Loucy (cell line): Measurements from ENCODE around the gene ZNF823.
"Not testable (repeated sequence)": the region's sequence is repeated elsewhere in the genome, so short reads cannot be mapped to it uniquely, and the experiment has no call there.

ENCODE experiments used
- H2AFZ ChIP-seq: fragments of 200-600 bp; sonication (generic); 2 replicates; pipeline ENCODE4 v1.6.0; 2016; ENCODE audit warnings: antibody characterized with exemption, mild to moderate bottlenecking, low read length, moderate library complexity
- H3F3A ChIP-seq: fragments of 200-600 bp; 2 replicates; pipeline ENCODE4 v1.6.0; 2016; ENCODE audit warnings: antibody characterized with exemption, low read depth, mild to moderate bottlenecking
- H3K27me3 ChIP-seq: fragments of 200-600 bp; sonication (generic); 2 replicates; pipeline ENCODE4 v1.6.1; 2014; ENCODE audit warnings: low read length, mild to moderate bottlenecking; ENCODE audit not compliant: insufficient read depth, poor library complexity, severe bottlenecking
- H3K36me3 ChIP-seq: fragments of 200-600 bp; sonication (generic); 2 replicates; pipeline ENCODE4 v1.6.1; 2016; ENCODE audit warnings: low read length; ENCODE audit not compliant: insufficient read depth
- H3K4me1 ChIP-seq: fragments of 200-600 bp; sonication (generic); 2 replicates; pipeline ENCODE4 v1.5.1; 2014; ENCODE audit warnings: low read length, mild to moderate bottlenecking; ENCODE audit not compliant: insufficient read depth, poor library complexity, severe bottlenecking
- H3K4me2 ChIP-seq: fragments of 200-600 bp; sonication (generic); 2 replicates; pipeline ENCODE4 v1.6.0; 2014; ENCODE audit warnings: antibody characterized with exemption, low read length, low read depth, mild to moderate bottlenecking; ENCODE audit not compliant: poor library complexity, severe bottlenecking
- H3K4me3 ChIP-seq: fragments of 200-600 bp; sonication (generic); 2 replicates; pipeline ENCODE4 v1.5.1; 2014; ENCODE audit warnings: low read length, mild to moderate bottlenecking, mixed read lengths; ENCODE audit not compliant: poor library complexity, severe bottlenecking
- H3K79me2 ChIP-seq: fragments of 200-600 bp; sonication (generic); 2 replicates; pipeline ENCODE4 v1.6.1; 2014; ENCODE audit warnings: low read length; ENCODE audit not compliant: insufficient read depth
- H3K9ac ChIP-seq: fragments of 200-600 bp; sonication (generic); 2 replicates; pipeline ENCODE4 v1.6.0; 2014; ENCODE audit warnings: mild to moderate bottlenecking, low read depth, low read length, moderate library complexity; ENCODE audit not compliant: poor library complexity, severe bottlenecking
- H3K9me2 ChIP-seq: fragments of 200-600 bp; sonication (generic); replicated peaks from 2 replicates; pipeline ENCODE4 v1.6.1; 2016; ENCODE audit warnings: low read depth, low read length, mixed read lengths
- H3K9me3 ChIP-seq: fragments of 200-600 bp; sonication (generic); 2 replicates; pipeline ENCODE4 v1.6.1; 2014; ENCODE audit warnings: mild to moderate bottlenecking, antibody characterized with exemption, low read length, low read depth; ENCODE audit not compliant: insufficient read depth
- H4K20me1 ChIP-seq: fragments of 200-600 bp; sonication (generic); 2 replicates; pipeline ENCODE4 v1.6.0; 2014; ENCODE audit warnings: antibody characterized with exemption, low read length, mild to moderate bottlenecking; ENCODE audit not compliant: insufficient read depth, poor library complexity, severe bottlenecking
- EZH2phosphoT487 ChIP-seq: fragments of 200-600 bp; IDR thresholded peaks from 2 replicates; pipeline ENCODE4 v1.6.1; 2018; ENCODE audit warnings: antibody characterized with exemption, mild to moderate bottlenecking, moderate library complexity, borderline replicate concordance
- TF ChIP-seq, protein P1 (sequence below): fragments of 200-600 bp; sonication (generic); conservative IDR thresholded peaks from 2 replicates; pipeline ENCODE4 v1.5.1; 2014; ENCODE audit warnings: mild to moderate bottlenecking, antibody characterized with exemption, low read length

The ZNF823 gene

DNA sequence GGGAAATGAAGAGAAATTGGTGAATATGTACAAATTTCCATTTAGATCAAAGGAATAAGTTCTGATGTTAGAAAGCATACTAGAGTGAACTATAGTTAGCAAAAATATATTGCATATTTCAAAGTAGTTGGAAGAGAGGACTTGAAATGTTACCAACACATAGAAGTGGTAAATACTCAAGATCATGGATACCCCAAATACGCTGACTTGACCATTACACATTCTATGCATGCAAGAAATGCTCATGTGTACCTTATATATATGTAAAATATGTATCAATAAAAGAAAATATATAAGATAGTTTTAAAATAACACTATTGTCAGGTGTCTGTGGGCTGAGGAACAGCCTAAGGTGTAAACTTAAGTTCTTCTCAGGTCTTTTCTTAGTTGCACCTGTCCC lies 45.0 kb upstream of the ZNF823 start:
- H3K9me3 ChIP-seq, result peaks cover 46% of the 10 kb centered on the region
- H3K9ac ChIP-seq, result no peak overlapping the region
- no peak overlapping the region for H3K4me2 ChIP-seq
- no peaks in the 10 kb centered on the region for H4K20me1 ChIP-seq
- no peaks in the 10 kb centered on the region for H3K9me2 ChIP-seq
- TF ChIP-seq, protein P1, sequence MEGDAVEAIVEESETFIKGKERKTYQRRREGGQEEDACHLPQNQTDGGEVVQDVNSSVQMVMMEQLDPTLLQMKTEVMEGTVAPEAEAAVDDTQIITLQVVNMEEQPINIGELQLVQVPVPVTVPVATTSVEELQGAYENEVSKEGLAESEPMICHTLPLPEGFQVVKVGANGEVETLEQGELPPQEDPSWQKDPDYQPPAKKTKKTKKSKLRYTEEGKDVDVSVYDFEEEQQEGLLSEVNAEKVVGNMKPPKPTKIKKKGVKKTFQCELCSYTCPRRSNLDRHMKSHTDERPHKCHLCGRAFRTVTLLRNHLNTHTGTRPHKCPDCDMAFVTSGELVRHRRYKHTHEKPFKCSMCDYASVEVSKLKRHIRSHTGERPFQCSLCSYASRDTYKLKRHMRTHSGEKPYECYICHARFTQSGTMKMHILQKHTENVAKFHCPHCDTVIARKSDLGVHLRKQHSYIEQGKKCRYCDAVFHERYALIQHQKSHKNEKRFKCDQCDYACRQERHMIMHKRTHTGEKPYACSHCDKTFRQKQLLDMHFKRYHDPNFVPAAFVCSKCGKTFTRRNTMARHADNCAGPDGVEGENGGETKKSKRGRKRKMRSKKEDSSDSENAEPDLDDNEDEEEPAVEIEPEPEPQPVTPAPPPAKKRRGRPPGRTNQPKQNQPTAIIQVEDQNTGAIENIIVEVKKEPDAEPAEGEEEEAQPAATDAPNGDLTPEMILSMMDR, result no peak
- no peak for TF ChIP-seq EZH2phosphoT487
- no peaks in the 10 kb centered on the region for H3K79me2 ChIP-seq
- no peak overlapping the region for H3K4me3 ChIP-seq
- peaks cover 31% of the 10 kb centered on the region for H3K36me3 ChIP-seq
- no peak overlapping the region for H2AFZ ChIP-seq
- no peaks in the 10 kb centered on the region for H3K4me1 ChIP-seq
- no peaks in the 10 kb centered on the region for H3F3A ChIP-seq
- peaks cover 8% of the 10 kb centered on the region for H3K27me3 ChIP-seq

DNA sequence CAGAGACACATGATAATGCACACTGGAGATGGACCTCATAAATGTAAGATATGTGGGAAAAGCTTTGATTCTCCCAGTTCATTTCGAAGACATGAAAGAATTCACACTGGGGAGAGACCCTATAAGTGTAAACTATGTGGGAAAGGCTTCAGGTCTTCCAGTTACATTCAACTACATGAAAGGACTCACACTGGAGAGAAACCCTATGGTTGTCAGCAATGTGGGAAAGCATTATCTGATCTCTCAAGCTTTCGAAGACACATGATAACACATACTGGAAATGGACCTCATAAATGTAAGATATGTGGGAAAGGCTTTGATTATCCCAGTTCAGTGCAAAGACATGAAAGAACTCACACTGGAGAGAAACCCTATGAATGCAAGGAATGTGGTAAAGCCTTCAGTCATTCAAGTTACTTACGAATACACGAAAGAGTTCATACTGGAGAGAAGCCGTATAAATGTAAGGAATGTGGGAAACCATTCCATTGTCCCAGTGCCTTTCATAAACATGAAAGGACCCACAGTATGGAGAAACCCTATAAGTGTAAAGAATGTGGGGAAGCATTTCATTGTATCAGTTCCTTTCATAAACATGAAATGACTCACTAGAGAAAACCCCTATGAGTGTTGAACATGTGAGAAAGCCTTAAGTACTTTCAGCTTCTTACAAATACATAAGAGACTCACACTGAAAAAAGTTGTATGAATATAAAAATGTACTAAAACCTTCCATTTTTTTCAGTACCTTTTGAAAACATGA lies 42.7 kb upstream of the ZNF823 start:
- H3F3A ChIP-seq, result no peaks in the 10 kb centered on the region
- no peaks in the 10 kb centered on the region for H3K79me2 ChIP-seq
- peaks cover 8% of the 10 kb centered on the region for H3K27me3 ChIP-seq
- no peak overlapping the region for H2AFZ ChIP-seq
- no peak overlapping the region for H3K4me3 ChIP-seq
- H3K4me2 ChIP-seq, result no peak overlapping the region
- H3K9me2 ChIP-seq, result no peaks in the 10 kb centered on the region
- peaks cover 50% of the 10 kb centered on the region for H3K9me3 ChIP-seq
- no peaks in the 10 kb centered on the region for H4K20me1 ChIP-seq
- no peaks in the 10 kb centered on the region for H3K4me1 ChIP-seq
- H3K36me3 ChIP-seq, result peaks cover 48% of the 10 kb centered on the region
- H3K9ac ChIP-seq, result no peak overlapping the region
- TF ChIP-seq, protein P1, result no peak
- TF ChIP-seq EZH2phosphoT487, result no peak

DNA sequence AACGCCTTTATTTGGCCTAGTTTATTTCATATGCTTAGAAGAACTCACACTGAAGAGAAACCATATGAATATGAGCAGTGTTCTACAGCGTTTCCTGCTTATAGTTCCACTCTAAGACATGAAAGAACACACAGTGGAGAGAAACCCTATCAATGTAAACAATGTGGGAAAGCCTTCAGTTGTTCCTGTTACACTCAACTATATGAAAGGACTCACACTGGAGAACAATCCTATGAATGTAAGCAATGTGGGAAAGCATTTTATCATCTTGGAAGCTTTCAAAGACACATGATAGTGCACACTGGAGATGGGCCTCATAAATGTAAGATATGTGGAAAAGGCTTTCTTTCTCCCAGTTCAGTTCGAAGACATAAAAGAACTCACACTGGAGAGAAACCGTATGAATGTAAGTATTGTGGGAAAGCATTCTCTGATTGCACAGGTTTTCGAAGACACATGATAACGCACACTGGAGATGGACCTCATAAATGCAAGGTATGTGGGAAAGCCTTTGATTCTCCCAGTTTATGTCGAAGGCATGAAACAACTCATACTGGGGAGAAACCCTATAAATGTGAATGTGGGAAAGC lies 41.8 kb upstream of the ZNF823 start:
- Histone ChIP-seq H3K4me2 (no peak overlapping the region), H3K4me3 (no peak overlapping the region), H3K79me2 (no peaks in the 10 kb centered on the region), H3K9me3 (peaks cover 50% of the 10 kb centered on the region), H3F3A (no peaks in the 10 kb centered on the region), H3K9ac (no peak overlapping the region), H3K27me3 (peaks cover 8% of the 10 kb centered on the region), H3K9me2 (no peaks in the 10 kb centered on the region), H2AFZ (no peak overlapping the region), H4K20me1 (no peaks in the 10 kb centered on the region), H3K36me3 (peaks cover 48% of the 10 kb centered on the region), H3K4me1 (no peaks in the 10 kb centered on the region)
- no peak for TF ChIP-seq EZH2phosphoT487
- TF ChIP-seq, protein P1, result no peak

DNA sequence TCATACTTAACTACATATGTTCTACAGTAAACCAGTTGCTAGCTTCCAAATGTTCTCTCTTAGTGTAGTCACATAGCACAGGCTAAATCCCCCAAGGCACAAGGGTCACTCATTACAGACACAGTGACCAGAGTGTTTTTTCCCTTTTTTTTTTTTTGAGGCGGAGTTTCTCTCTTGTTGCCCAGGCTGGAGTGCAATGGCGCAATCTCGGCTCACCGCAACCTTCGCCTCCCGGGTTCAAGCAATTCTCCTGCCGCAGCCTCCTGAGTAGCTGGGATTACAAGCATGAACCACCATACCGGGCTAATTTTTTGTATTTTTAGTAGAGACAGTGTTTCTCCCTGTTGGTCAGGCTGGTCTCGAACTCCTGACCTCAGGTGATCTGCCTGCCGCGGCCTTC lies 37.9 kb upstream of the ZNF823 start:
- not testable (repeated sequence) for H2AFZ ChIP-seq, H3K27me3 ChIP-seq, H3K9ac ChIP-seq, H3K79me2 ChIP-seq, H3K9me2 ChIP-seq, H3K4me1 ChIP-seq, H3K4me2 ChIP-seq, H3F3A ChIP-seq, H3K4me3 ChIP-seq, H4K20me1 ChIP-seq
- Histone ChIP-seq H3K9me3 (peaks cover 30% of the 10 kb centered on the region), H3K36me3 (peaks cover 43% of the 10 kb centered on the region)

DNA sequence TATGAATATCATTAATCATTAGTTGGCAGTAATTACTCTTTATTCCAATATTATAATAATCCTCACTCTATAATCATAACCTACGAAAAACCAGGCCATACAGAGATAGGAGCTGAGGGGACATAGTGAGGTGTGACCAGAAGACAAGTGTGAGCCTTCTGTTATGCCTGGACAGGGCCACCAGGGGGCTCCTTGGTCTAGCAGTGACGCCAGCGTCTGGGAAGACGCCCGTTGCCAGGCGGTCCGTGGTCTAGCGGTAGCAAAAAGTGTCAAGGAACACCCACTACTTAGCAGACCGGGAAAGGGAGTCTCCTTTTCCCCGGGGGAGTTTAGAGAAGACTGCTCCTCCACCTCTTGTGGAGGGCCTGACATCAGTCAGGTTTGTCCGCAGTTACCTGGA lies 32.8 kb upstream of the ZNF823 start:
- not testable (repeated sequence) for H3K4me2 ChIP-seq, H3K9me3 ChIP-seq, H3K4me3 ChIP-seq, H3F3A ChIP-seq, H3K9me2 ChIP-seq, H3K27me3 ChIP-seq, H2AFZ ChIP-seq, H4K20me1 ChIP-seq, H3K36me3 ChIP-seq, H3K9ac ChIP-seq
- Histone ChIP-seq H3K79me2 (peaks cover 18% of the 10 kb centered on the region; the same call in 1 of the 2 replicates), H3K4me1 (peaks cover 12% of the 10 kb centered on the region)
